ENCODE results near the gene CTNNA3. TPM values are rescaled to one million over a fixed set of nuclear protein-coding genes. Genes with fewer than 3 reads are reported as not detected.

CTNNA3 gene
- total RNA-seq, 1 donor from 2014 or later, result 0.92 TPM

DNA sequence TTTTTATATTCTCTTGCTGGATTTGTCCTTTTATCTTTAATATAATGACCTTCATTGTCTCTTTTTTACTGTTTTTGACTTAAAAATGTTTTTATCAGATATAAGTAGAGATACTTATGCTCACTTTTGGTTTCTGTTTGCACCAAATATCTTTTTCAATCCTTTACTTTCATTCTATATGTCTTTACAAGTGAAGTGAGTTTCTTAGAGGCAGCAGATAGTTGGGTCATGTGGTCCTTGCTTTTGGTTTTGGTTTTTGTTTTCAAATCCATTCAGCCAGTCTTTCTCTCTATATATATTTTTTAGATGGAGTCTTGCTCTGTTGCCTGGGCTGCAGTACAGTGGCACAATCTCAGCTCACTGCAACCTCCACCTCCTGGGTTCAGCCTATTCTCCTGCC is 1702.5 kb downstream of the CTNNA3 start:
- no peaks in the 10 kb centered on the region for H3K4me1 Mint-ChIP-seq (ENCODE audit: low read depth)
- H3K27me3 Mint-ChIP-seq (ENCODE audit: low read depth), result no peaks in the 10 kb centered on the region
- H3K4me3 Mint-ChIP-seq (ENCODE audit: unreplicated experiment), result no peak overlapping the region
- no peak for DNase-seq (ENCODE audit: low spot score)
- H3K36me3 Mint-ChIP-seq (ENCODE audit: low read depth), result peaks cover 3% of the 10 kb centered on the region
- TF ChIP-seq, protein P1, sequence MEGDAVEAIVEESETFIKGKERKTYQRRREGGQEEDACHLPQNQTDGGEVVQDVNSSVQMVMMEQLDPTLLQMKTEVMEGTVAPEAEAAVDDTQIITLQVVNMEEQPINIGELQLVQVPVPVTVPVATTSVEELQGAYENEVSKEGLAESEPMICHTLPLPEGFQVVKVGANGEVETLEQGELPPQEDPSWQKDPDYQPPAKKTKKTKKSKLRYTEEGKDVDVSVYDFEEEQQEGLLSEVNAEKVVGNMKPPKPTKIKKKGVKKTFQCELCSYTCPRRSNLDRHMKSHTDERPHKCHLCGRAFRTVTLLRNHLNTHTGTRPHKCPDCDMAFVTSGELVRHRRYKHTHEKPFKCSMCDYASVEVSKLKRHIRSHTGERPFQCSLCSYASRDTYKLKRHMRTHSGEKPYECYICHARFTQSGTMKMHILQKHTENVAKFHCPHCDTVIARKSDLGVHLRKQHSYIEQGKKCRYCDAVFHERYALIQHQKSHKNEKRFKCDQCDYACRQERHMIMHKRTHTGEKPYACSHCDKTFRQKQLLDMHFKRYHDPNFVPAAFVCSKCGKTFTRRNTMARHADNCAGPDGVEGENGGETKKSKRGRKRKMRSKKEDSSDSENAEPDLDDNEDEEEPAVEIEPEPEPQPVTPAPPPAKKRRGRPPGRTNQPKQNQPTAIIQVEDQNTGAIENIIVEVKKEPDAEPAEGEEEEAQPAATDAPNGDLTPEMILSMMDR (IDR thresholded peaks at IDR 0.05), result no peak
- peaks cover 21% of the 10 kb centered on the region for H3K9me3 Mint-ChIP-seq (ENCODE audit: low read depth)
- no peak overlapping the region for H3K27ac Mint-ChIP-seq (ENCODE audit: unreplicated experiment)

GRCh38 chr10:65968871-65969270 is 1727.1 kb downstream of the CTNNA3 start:
- H3K36me3 Mint-ChIP-seq (ENCODE audit: low read depth), result peaks cover 3% of the 10 kb centered on the region
- TF ChIP-seq, protein P1 (IDR thresholded peaks at IDR 0.05), result no peak
- no peaks in the 10 kb centered on the region for H3K4me1 Mint-ChIP-seq (ENCODE audit: low read depth)
- no peak overlapping the region for H3K4me3 Mint-ChIP-seq (ENCODE audit: unreplicated experiment)
- no peak overlapping the region for H3K27ac Mint-ChIP-seq (ENCODE audit: unreplicated experiment)
- DNase-seq (ENCODE audit: low spot score), result no peak
- peaks cover 3% of the 10 kb centered on the region for H3K27me3 Mint-ChIP-seq (ENCODE audit: low read depth)
- H3K9me3 Mint-ChIP-seq (ENCODE audit: low read depth), result peaks cover 19% of the 10 kb centered on the region

DNA sequence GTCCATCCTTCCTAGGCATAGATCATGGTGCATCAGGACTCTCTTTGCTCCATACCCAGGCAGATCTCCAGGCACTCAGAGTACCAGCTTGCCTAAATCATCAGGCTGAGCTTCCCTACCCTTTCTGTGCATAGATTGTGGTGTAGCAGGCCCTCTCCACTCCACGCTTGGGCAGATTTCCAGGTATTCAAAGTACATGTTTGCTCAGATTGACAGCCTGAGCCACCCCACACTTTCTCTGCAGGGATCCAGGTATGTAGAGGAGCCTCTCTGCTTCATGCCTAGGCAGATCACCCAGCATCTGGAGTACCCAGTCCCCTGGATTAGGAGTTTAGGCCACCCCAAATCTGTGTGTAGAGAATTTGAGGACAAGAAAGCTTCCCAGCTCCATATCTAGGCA is 1727.6 kb downstream of the CTNNA3 start:
- H3K4me1 Mint-ChIP-seq (ENCODE audit: low read depth), result no peaks in the 10 kb centered on the region
- peaks cover 19% of the 10 kb centered on the region for H3K9me3 Mint-ChIP-seq (ENCODE audit: low read depth)
- TF ChIP-seq, protein P1 (IDR thresholded peaks at IDR 0.05), result no peak
- no peak overlapping the region for H3K4me3 Mint-ChIP-seq (ENCODE audit: unreplicated experiment)
- H3K36me3 Mint-ChIP-seq (ENCODE audit: low read depth), result peaks cover 3% of the 10 kb centered on the region
- no peak for DNase-seq (ENCODE audit: low spot score)
- no peak overlapping the region for H3K27ac Mint-ChIP-seq (ENCODE audit: unreplicated experiment)
- H3K27me3 Mint-ChIP-seq (ENCODE audit: low read depth), result peaks cover 3% of the 10 kb centered on the region

GRCh38 chr10:65964205-65964604 is 1731.8 kb downstream of the CTNNA3 start:
- Mint-ChIP-seq H3K27me3 (ENCODE audit: low read depth) (no peaks in the 10 kb centered on the region), H3K27ac (ENCODE audit: unreplicated experiment) (no peak overlapping the region), H3K4me3 (ENCODE audit: unreplicated experiment) (no peak overlapping the region), H3K4me1 (ENCODE audit: low read depth) (no peaks in the 10 kb centered on the region), H3K9me3 (ENCODE audit: low read depth) (peaks cover 3% of the 10 kb centered on the region), H3K36me3 (ENCODE audit: low read depth) (no peaks in the 10 kb centered on the region)
- DNase-seq (ENCODE audit: low spot score), result no peak
- TF ChIP-seq, protein P1 (IDR thresholded peaks at IDR 0.05), result no peak

DNA sequence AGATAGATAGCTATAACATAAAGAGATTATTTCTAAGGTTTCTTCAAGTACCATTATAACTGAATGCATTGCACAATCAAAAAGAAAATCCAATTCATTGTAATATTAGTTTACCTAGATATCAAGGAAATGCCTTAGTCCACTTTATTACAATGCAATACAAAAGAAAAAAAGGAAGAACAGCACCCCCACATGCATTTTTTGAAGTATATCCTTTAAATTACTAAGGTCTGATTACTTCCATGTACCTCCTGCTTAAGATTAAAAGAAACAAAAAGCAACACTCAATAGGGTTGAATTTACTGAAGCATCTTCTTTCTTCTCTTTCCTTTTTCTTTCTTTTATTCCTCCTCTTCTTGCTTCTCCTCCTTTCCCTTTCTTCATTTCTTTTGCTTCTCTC is 1743.9 kb downstream of the CTNNA3 start:
- H3K4me1 Mint-ChIP-seq (ENCODE audit: low read depth), result peaks cover under 1% of the 10 kb centered on the region
- H3K4me3 Mint-ChIP-seq (ENCODE audit: unreplicated experiment), result no peak overlapping the region
- TF ChIP-seq, protein P1 (IDR thresholded peaks at IDR 0.05), result peak; percentile 31
- DNase-seq (ENCODE audit: low spot score), result no peak
- H3K36me3 Mint-ChIP-seq (ENCODE audit: low read depth), result no peaks in the 10 kb centered on the region
- H3K27ac Mint-ChIP-seq (ENCODE audit: unreplicated experiment), result no peak overlapping the region
- H3K9me3 Mint-ChIP-seq (ENCODE audit: low read depth), result peaks cover 21% of the 10 kb centered on the region
- peaks cover 3% of the 10 kb centered on the region for H3K27me3 Mint-ChIP-seq (ENCODE audit: low read depth)
